Measurements from ENCODE around the gene SLC18A3.

SLC18A3 gene

GRCh38 chr10:49610114-49610457, at the start of gene SLC18A3:
SLC18A3 (plus strand) TSS chr10:49610310; CDS start chr10:49610741, 431 bp downstream.
- DNase-seq (ENCODE audit: low spot score), result no peak

- DNase-seq (ENCODE audit: low spot score), result no peak
Observed at GRCh38 chr10:49560526-49560925, 49.6 kb upstream of the SLC18A3 start.

GRCh38 chr10:49562893-49563292, 47.2 kb upstream of the SLC18A3 start:
- DNase-seq (ENCODE audit: low spot score), result no peak

GRCh38 chr10:49564461-49565009, 45.6 kb upstream of the SLC18A3 start:
- no peak for DNase-seq (ENCODE audit: low spot score)

- DNase-seq (ENCODE audit: low spot score), result no peak
Observed at GRCh38 chr10:49567810-49568209, 42.3 kb upstream of the SLC18A3 start.

- DNase-seq (ENCODE audit: low spot score), result no peak
Observed at GRCh38 chr10:49568235-49568634, 41.9 kb upstream of the SLC18A3 start.

- DNase-seq (ENCODE audit: low spot score), result no peak
Observed at GRCh38 chr10:49569031-49569631, 41.0 kb upstream of the SLC18A3 start.

GRCh38 chr10:49571388-49571787, 38.7 kb upstream of the SLC18A3 start:
- no peak for DNase-seq (ENCODE audit: low spot score)

- DNase-seq (ENCODE audit: low spot score), result no peak
Observed at GRCh38 chr10:49572594-49573114, 37.5 kb upstream of the SLC18A3 start.

- no peak for DNase-seq (ENCODE audit: low spot score)
Observed at GRCh38 chr10:49575489-49576072, 34.5 kb upstream of the SLC18A3 start.

GRCh38 chr10:49577182-49577925, 32.8 kb upstream of the SLC18A3 start:
- DNase-seq (ENCODE audit: low spot score), result no peak

- DNase-seq (ENCODE audit: low spot score), result no peak
Observed at GRCh38 chr10:49578392-49578791, 31.7 kb upstream of the SLC18A3 start.

- DNase-seq (ENCODE audit: low spot score), result no peak
Observed at GRCh38 chr10:49579621-49580020, 30.5 kb upstream of the SLC18A3 start.

- no peak for DNase-seq (ENCODE audit: low spot score)
Observed at GRCh38 chr10:49585387-49585786, 24.7 kb upstream of the SLC18A3 start.

- no peak for DNase-seq (ENCODE audit: low spot score)
Observed at GRCh38 chr10:49587981-49588380, 22.1 kb upstream of the SLC18A3 start.

GRCh38 chr10:49592726-49593563, 17.2 kb upstream of the SLC18A3 start:
- DNase-seq (ENCODE audit: low spot score), result peak; percentile 78

GRCh38 chr10:49593564-49593875, 16.6 kb upstream of the SLC18A3 start:
- no peak for DNase-seq (ENCODE audit: low spot score)

GRCh38 chr10:49593998-49594397, 16.1 kb upstream of the SLC18A3 start:
- no peak for DNase-seq (ENCODE audit: low spot score)

GRCh38 chr10:49594594-49594993, 15.5 kb upstream of the SLC18A3 start:
- DNase-seq (ENCODE audit: low spot score), result peak; percentile 42

GRCh38 chr10:49595003-49595712, 15.0 kb upstream of the SLC18A3 start:
- no peak for DNase-seq (ENCODE audit: low spot score)

GRCh38 chr10:49595713-49596492, 14.2 kb upstream of the SLC18A3 start:
- no peak for DNase-seq (ENCODE audit: low spot score)
